Naive thymus-derived CD8-positive, alpha-beta T cell (primary cell): ENCODE data around the gene NDC80. TPM values are rescaled to one million over a fixed set of nuclear protein-coding genes. Genes with fewer than 3 reads are reported as not detected.

Source experiments
- ATAC-seq, 2 donors: fragments of 150-1000 bp; cut with Tn5 transposase in 1 of 2; sonication (Bioruptor Pico), chemical (Tn5 transposase) in 1 of 2; 1 replicate in 1 of 2; 2 replicates in 1 of 2; pipeline ENCODE4 v1.10.0; 2021; ENCODE audit warnings: mild to moderate bottlenecking in 2 of 2, moderate library complexity in 2 of 2
- POLR2A ChIA-PET: fragments of 350-600 bp; sonication (Branson Sonifier 250); formaldehyde crosslinking; loops from one replicate; lab custom pipeline; 2021; ENCODE audit warnings: antibody characterized with exemption; lab: Charles Lee
- DNase-seq, 10 donors: peaks; one replicate each; pipeline versions ENCODE4 v3.0.0 to v3.0.0-alpha.2; 2020 to 2022
- H3K27ac Mint-ChIP-seq, 10 donors: one replicate each; pipeline ENCODE4 v1.8.0; 2020 to 2022; ENCODE audit warnings: mild to moderate bottlenecking in 10 of 10, mixed read lengths in 10 of 10, moderate library complexity in 4 of 10, inconsistent platforms in 1 of 10
- H3K27me3 Mint-ChIP-seq, 5 donors: one replicate each; pipeline ENCODE4 v1.8.0; 2021 to 2022; ENCODE audit warnings: mixed read lengths in 5 of 5
- H3K36me3 Mint-ChIP-seq, 3 donors: one replicate each; pipeline ENCODE4 v1.8.0; 2020 to 2022; ENCODE audit warnings: mixed read lengths in 3 of 3, mild to moderate bottlenecking in 2 of 3, inconsistent platforms in 1 of 3
- H3K4me1 Mint-ChIP-seq, 4 donors: one replicate each; pipeline ENCODE4 v1.8.0; 2021 to 2022; ENCODE audit warnings: mixed read lengths in 4 of 4
- H3K4me3 Mint-ChIP-seq, 10 donors: one replicate each; pipeline ENCODE4 v1.8.0; 2020 to 2022; ENCODE audit warnings: mild to moderate bottlenecking in 10 of 10, mixed read lengths in 10 of 10, moderate library complexity in 6 of 10, inconsistent platforms in 1 of 10
- H3K9me3 Mint-ChIP-seq, 9 donors: one replicate each; pipeline ENCODE4 v1.8.0; 2020 to 2022; ENCODE audit warnings: mixed read lengths in 9 of 9, mild to moderate bottlenecking in 3 of 9, inconsistent platforms in 1 of 9, moderate library complexity in 1 of 9
- polyA plus RNA-seq, 3 donors: library from polyadenylated mRNA; unstranded; fragments of 300-500 nt; fragmentation: Illumina TruSeq; gene quantifications; one replicate each; pipeline ENCODE4 v1.2.3, GENCODE V29; 2021
- total RNA-seq, 8 experiments: library from RNA in 2 of 8; stranded (reverse) in 2 of 8; gene quantifications; one replicate each; pipeline ENCODE4 v1.2.3 and lab custom pipeline; 2021 to 2026

Gene NDC80
- total and polyA plus RNA-seq, 5 experiments from 2014 or later: 1.7 to 3.3 (median 2.9) TPM

DNA sequence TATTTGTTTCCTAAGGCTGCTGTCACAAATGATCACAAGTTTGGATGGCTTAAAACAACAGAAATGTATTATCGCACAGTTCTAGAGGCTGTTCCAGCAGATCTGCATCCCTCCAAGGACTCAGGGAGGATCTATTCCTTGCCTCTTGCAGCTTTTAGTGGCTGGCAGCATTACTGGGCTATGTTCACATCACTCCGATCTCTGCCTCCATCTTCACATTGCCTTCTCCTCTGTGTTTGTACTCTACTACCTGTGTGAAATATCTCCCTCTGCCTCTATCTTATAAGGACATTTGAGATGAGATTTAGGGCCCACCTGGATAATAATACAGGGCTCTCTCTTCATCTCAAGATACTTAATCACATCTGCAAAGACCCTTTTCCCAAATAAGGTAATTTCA is 18.9 kb downstream of the NDC80 start:
- ATAC-seq (peak; percentile 33 to 48), DNase-seq (peak in 1 of 10 donors; percentile 15)
- POLR2A ChIA-PET: interaction anchor here (1.2 to 9.9 kb wide), 9 partner anchors 15 to 1777 kb away, joined by 3 to 111 read pairs (median 5); partner anchors contain the start of genes METTL4, NDC80 and SMCHD1
- Mint-ChIP-seq H3K4me3 (peak overlapping the region; percentile 63 to 89 (median 77)), H3K36me3 (no peaks in the 10 kb centered on the region), H3K27ac (peak overlapping the region; percentile 51 to 99 (median 94)), H3K27me3 (no peaks in the 10 kb centered on the region), H3K9me3 (no peaks in the 10 kb centered on the region), H3K4me1 (peaks cover 17 to 61% (median 51%) of the 10 kb centered on the region in 4 donors)

DNA sequence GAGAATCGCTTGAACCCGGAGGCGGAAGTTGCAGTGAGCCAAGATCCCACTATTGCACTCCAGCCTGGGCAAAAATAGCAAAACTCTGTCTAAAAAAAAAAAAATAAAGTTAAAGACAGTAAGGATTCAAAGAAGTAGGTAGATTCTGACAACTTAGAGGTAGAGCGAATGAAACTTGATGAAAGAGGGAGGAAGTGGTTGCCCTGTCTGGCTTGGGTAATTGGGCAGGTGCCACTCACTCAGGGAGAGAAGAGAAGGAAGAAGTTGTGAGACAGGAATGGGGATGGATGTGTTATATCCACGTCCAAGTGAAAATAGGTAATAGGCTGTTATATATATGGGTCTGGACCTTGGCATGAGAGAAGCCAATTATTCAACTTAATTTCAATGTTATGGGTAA is 26.3 kb downstream of the NDC80 start:
- peak overlapping the region in 8 of 10 donors; percentile 0 to 55 (median 42) for H3K4me3 Mint-ChIP-seq
- peaks cover 0 to 4% (median 4%) of the 10 kb centered on the region in 3 donors for H3K36me3 Mint-ChIP-seq
- ATAC-seq: peak; percentile 92 to 93
- POLR2A ChIA-PET: interaction anchor here (1.0 to 1.7 kb wide), 2 partner anchors 9 to 58 kb away, joined by 5 to 9 read pairs; partner anchors contain the start of gene SMCHD1
- H3K27ac Mint-ChIP-seq: peak overlapping the region; percentile 16 to 89 (median 74)
- peaks cover 16 to 51% (median 44%) of the 10 kb centered on the region in 4 donors for H3K4me1 Mint-ChIP-seq
- no peaks in the 10 kb centered on the region for H3K27me3 Mint-ChIP-seq
- peak in 7 of 10 donors; percentile 1 to 58 (median 23) for DNase-seq
- peaks cover 0 to 8% (median 0%) of the 10 kb centered on the region in 9 donors for H3K9me3 Mint-ChIP-seq

DNA sequence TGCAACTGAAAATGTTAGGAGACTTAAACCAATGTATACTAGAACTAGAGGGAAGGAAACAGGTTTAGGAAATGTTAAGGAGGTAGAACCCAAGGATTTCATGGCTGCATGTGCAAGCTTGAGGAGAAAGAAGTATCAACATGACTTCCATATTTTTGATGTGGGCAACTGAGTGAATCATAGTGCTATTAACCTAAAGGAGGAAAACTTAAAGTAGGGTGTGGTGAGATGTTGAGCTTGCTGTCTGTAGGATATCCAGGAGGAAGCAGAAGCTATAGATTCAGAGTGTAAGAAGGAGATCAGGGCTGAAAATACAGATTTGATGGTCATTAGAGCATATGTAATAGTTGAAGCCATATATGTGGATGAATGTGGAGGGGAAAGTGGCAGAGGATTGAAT is 31.5 kb downstream of the NDC80 start:
- H3K9me3 Mint-ChIP-seq: peaks cover 0 to 1% (median 0%) of the 10 kb centered on the region in 9 donors
- peak overlapping the region in 1 of 10 donors; percentile 18 for H3K4me3 Mint-ChIP-seq
- POLR2A ChIA-PET: interaction anchor here (0.5 to 4.9 kb wide), 4 partner anchors 9 to 53 kb away, joined by 3 to 62 read pairs (median 8); partner anchors contain the start of gene SMCHD1
- peak overlapping the region in 7 of 10 donors; percentile 0 to 89 (median 16) for H3K27ac Mint-ChIP-seq
- DNase-seq (no peak), ATAC-seq (no peak)
- no peaks in the 10 kb centered on the region for H3K27me3 Mint-ChIP-seq
- no peaks in the 10 kb centered on the region for H3K36me3 Mint-ChIP-seq
- H3K4me1 Mint-ChIP-seq: peaks cover 17 to 47% (median 42%) of the 10 kb centered on the region in 4 donors

DNA sequence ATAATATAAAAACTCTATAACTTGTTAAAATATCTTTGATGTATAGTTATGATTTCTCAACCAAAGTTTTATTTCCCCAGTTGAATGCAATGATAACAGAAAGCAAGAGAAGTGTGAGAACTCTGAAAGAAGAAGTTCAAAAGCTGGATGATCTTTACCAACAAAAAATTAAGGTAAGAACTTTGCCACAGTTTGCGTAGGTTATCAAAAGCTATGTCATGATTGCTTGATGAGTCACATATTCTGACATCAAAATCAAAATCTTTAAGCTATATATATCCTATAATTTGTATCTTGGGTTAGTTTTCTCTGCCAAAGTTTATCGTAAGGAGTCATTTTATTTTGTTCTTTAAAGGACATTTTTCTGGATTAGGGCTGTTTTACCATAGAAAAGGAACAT is 35.0 kb downstream of the NDC80 start:
- peak overlapping the region; percentile 8 to 80 (median 68) for H3K4me3 Mint-ChIP-seq
- H3K9me3 Mint-ChIP-seq: no peaks in the 10 kb centered on the region
- H3K27me3 Mint-ChIP-seq: no peaks in the 10 kb centered on the region
- H3K27ac Mint-ChIP-seq: peak overlapping the region in 9 of 10 donors; percentile 75 to 94 (median 89)
- H3K36me3 Mint-ChIP-seq: no peaks in the 10 kb centered on the region
- DNase-seq (peak in 4 of 10 donors; percentile 19 to 53 (median 36)), ATAC-seq (peak; percentile 51 to 75)
- H3K4me1 Mint-ChIP-seq: peaks cover 15 to 55% (median 42%) of the 10 kb centered on the region in 4 donors
- POLR2A ChIA-PET: interaction anchor here (0.6 to 6.5 kb wide), 9 partner anchors 13 to 642 kb away, joined by 3 to 105 read pairs (median 3); partner anchors contain the start of genes METTL4, NDC80 and SMCHD1

DNA sequence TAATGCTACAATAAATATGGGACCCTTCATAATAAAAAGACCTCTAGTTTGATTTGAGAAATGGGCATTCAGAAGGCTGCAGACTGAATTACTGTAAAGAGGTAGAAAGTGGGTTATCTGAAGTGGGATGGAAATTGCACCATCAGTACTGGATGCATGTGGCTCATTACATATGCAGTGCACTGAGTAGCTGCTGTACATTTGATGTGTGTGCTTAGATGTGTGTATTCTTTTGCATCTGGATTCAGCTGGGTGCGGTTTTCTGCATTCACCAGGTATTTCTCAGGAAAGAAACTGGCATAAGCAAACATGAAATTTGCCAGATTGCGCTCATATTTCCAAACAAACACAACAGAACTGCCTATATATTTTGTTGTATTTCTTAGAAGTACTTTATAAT is 38.2 kb downstream of the NDC80 start:
- Mint-ChIP-seq H3K36me3 (peaks cover 0 to 6% (median 0%) of the 10 kb centered on the region in 3 donors), H3K27me3 (no peaks in the 10 kb centered on the region), H3K4me3 (no peak overlapping the region), H3K4me1 (peaks cover 7 to 36% (median 28%) of the 10 kb centered on the region in 4 donors), H3K27ac (peak overlapping the region in 4 of 10 donors; percentile 7 to 68 (median 37)), H3K9me3 (no peaks in the 10 kb centered on the region)
- POLR2A ChIA-PET: interaction anchor here (1.2 to 6.5 kb wide), 3 partner anchors 21 to 46 kb away, joined by 3 to 105 read pairs (median 8); partner anchors contain the start of gene SMCHD1
- DNase-seq (no peak), ATAC-seq (no peak)

DNA sequence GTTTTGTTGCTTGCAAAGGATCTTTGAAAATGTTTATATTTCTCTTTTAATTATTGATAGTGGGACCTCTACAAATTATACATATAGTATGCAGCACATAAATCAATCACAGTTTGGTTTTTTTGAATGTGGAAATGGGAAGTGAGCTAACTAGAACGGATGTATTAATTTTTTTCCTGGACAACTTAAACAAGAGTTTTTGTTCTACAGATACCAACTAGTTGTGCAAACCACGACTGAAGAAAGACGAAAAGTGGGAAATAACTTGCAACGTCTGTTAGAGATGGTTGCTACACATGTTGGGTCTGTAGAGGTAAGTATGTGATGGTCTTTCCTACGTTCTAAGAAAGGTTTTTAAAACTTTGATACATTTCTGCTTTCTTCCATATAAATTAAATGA is 39.2 kb downstream of the NDC80 start:
- no peak overlapping the region for H3K4me3 Mint-ChIP-seq
- POLR2A ChIA-PET: interaction anchor here (1.0 to 1.2 kb wide), 3 partner anchors 9 to 40 kb away, joined by 3 read pairs; no protein-coding TSS in a partner anchor
- DNase-seq: no peak
- H3K4me1 Mint-ChIP-seq: peaks cover 3 to 27% (median 20%) of the 10 kb centered on the region in 4 donors
- no peak for ATAC-seq
- H3K27me3 Mint-ChIP-seq: no peaks in the 10 kb centered on the region
- peaks cover 0 to 6% (median 0%) of the 10 kb centered on the region in 9 donors for H3K9me3 Mint-ChIP-seq
- no peak overlapping the region for H3K27ac Mint-ChIP-seq
- H3K36me3 Mint-ChIP-seq: peaks cover 0 to 11% (median 0%) of the 10 kb centered on the region in 3 donors

DNA sequence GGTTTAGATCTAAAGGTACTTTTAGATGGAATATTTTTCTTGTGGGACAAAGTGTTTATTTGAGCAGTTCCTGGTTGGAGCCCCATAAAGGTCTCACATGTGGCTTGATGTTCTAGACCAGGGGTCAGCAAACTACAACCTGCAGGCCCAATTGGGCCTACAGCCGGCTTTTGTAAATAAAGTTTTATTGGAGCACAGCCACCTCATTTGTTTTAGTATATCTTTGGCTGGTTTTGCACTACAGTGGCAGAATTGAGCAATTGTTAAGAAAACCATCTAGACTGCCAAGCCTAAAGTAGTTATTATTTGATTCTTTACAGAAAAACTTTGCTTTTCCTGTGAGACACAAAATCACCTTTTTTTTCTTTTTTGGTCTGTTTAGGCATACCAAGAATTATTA is 41.6 kb downstream of the NDC80 start:
- ATAC-seq (no peak), DNase-seq (no peak)
- H3K27ac Mint-ChIP-seq: no peak overlapping the region
- H3K4me3 Mint-ChIP-seq: no peak overlapping the region
- peaks cover 0 to 11% (median 0%) of the 10 kb centered on the region in 3 donors for H3K36me3 Mint-ChIP-seq
- POLR2A ChIA-PET: interaction anchor here (0.9 to 2.6 kb wide), 4 partner anchors 13 to 43 kb away, joined by 3 to 9 read pairs (median 4); partner anchors contain the start of gene SMCHD1
- no peaks in the 10 kb centered on the region for H3K27me3 Mint-ChIP-seq
- H3K9me3 Mint-ChIP-seq: peaks cover 0 to 6% (median 0%) of the 10 kb centered on the region in 9 donors
- peaks cover 2 to 15% (median 10%) of the 10 kb centered on the region in 4 donors for H3K4me1 Mint-ChIP-seq

DNA sequence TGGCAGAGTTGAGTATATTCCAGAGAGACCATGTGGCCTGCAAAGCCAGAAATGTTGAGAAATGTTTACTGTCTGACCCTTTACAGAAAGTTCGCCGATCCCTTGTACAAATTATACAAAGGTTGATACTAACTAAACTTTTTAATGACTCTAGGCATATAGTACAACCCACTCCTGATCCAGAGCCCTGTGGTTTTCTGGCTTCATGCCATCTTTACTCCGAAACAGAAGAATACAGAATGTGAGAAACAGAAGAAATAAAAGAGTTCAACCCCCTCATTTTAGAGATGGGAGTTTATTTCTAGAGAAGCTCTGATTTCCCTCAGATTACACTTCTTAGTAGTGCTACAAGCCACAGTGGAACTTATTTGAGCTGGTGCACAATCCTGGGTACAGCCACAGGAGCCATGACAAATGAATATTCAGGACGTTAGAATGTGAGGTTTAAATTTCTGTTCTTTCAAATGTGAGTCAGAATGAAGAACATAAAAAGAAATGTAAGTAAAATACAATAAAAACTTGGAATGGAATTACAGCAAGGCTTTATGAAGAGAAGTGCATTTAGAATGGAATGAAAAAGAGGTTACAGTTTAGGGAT is 46.1 kb downstream of the NDC80 start:
- POLR2A ChIA-PET: interaction anchor here (1.4 kb wide), 1 partner anchor 19 kb away, joined by 6 read pairs; no protein-coding TSS in a partner anchor
- DNase-seq: no peak
- no peaks in the 10 kb centered on the region for H3K27me3 Mint-ChIP-seq
- H3K36me3 Mint-ChIP-seq: peaks cover 0 to 8% (median 0%) of the 10 kb centered on the region in 3 donors
- H3K9me3 Mint-ChIP-seq: peaks cover 0 to 6% (median 0%) of the 10 kb centered on the region in 9 donors
- peaks cover 0 to 2% (median under 1%) of the 10 kb centered on the region in 4 donors for H3K4me1 Mint-ChIP-seq
- H3K27ac Mint-ChIP-seq: peak overlapping the region in 2 of 10 donors; percentile 13 to 50
- H3K4me3 Mint-ChIP-seq: no peak overlapping the region
- ATAC-seq: no peak

DNA sequence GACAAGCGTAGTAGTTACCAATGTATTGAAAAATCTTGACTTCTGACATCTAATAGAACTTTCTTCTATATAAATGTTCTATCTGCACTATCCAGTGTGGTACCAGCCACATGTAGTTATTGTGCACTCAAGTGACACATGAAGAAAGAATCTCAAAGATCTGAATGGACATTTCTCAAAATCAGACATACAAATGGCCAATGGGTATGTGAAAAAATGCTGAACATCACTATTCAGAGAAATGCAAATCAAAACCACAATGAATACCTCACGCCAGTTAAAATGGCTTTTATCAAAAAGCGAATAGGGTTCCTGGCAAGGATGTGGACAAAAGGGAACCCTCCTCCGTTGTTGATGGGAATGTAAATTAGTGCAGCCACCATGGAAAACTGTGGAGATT is 46.7 kb downstream of the NDC80 start:
- no peak for DNase-seq
- Mint-ChIP-seq H3K9me3 (peaks cover 0 to 6% (median 0%) of the 10 kb centered on the region in 9 donors), H3K27ac (no peak overlapping the region), H3K36me3 (peaks cover 0 to 8% (median 0%) of the 10 kb centered on the region in 3 donors), H3K4me3 (no peak overlapping the region), H3K4me1 (peaks cover 0 to 2% (median under 1%) of the 10 kb centered on the region in 4 donors), H3K27me3 (no peaks in the 10 kb centered on the region)
- no peak for ATAC-seq
- POLR2A ChIA-PET: interaction anchor here (1.4 kb wide), 1 partner anchor 19 kb away, joined by 6 read pairs; no protein-coding TSS in a partner anchor

DNA sequence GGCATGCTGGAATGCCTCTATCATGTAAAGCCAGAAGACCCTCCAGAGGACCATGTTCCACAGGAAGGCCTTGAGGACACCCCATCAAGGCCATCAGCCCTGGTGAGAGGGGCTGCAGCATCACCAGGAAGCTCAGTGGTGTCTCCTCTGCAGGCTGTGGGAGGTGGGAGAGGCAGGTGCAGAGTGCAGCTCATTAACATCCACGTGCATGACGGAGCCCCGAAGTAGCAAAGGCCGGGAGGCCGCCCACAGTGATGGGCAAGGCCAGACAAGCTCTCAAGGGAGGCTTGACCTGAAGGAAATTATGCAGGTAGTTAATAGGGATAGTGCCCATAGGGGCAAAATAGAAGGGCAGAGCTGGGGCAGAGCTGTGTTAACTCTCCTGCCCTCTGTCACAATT is 53.9 kb downstream of the NDC80 start:
- peaks cover 5 to 13% (median 9%) of the 10 kb centered on the region in 4 donors for H3K4me1 Mint-ChIP-seq
- ATAC-seq (no peak), DNase-seq (no peak)
- POLR2A ChIA-PET: interaction anchor here (1.2 to 4.9 kb wide), 4 partner anchors 8 to 20 kb away, joined by 3 to 28 read pairs (median 8); no protein-coding TSS in a partner anchor
- peaks cover 0 to 1% (median 0%) of the 10 kb centered on the region in 3 donors for H3K36me3 Mint-ChIP-seq
- peak overlapping the region in 3 of 10 donors; percentile 40 to 80 (median 58) for H3K27ac Mint-ChIP-seq
- no peaks in the 10 kb centered on the region for H3K27me3 Mint-ChIP-seq
- no peak overlapping the region for H3K4me3 Mint-ChIP-seq
- H3K9me3 Mint-ChIP-seq: no peaks in the 10 kb centered on the region

DNA sequence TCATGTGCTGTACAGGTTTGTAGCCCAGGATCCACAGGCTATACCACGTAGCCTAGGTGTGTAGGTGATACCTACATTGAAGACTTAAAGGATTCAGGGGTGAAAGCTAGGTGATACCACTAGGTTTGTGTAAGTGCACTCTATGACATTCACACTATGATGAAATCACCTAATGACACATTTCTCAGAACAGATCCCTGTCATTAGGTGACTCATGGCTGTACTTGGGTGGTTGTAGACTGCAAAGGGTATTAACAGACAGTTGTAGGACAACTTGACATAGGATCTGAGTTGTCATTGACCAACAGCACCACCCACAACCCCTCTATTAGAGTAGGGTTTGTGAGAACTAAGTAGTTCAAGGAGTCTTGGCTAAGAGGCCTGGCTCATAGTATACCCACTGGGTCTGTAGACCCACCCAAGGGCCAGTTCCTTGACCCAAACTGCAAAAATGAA is 56.5 kb downstream of the NDC80 start:
- Mint-ChIP-seq H3K4me3 (no peak overlapping the region), H3K36me3 (peaks cover 0 to 1% (median 0%) of the 10 kb centered on the region in 3 donors), H3K27ac (peak overlapping the region in 2 of 10 donors; percentile 20 to 50), H3K27me3 (no peaks in the 10 kb centered on the region), H3K9me3 (peaks cover 0 to 16% (median 0%) of the 10 kb centered on the region in 9 donors), H3K4me1 (peaks cover 9 to 23% (median 19%) of the 10 kb centered on the region in 4 donors)
- no peak for ATAC-seq
- POLR2A ChIA-PET: interaction anchor here (0.7 to 4.9 kb wide), 2 partner anchors 8 to 17 kb away, joined by 3 to 28 read pairs; no protein-coding TSS in a partner anchor
- no peak for DNase-seq

DNA sequence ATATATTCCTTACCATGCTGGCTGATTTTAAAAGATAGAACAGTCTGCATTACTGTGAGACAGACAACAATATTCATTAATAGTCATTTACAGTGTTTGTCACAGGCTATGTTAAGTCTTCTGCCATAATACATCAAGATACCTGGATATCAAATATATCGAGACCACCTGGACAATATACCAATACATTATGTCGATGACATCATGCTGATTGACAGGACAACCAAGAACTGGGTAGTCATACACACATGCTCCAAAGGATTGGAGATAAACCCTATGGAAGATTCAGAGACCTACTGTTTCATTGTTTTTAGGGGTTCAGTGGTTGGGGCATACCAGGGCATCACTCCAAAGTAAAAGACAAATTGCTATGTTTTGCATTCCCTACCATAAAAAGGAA is 57.6 kb downstream of the NDC80 start:
- Mint-ChIP-seq H3K27me3 (no peaks in the 10 kb centered on the region), H3K4me3 (no peak overlapping the region), H3K4me1 (peaks cover 12 to 34% (median 30%) of the 10 kb centered on the region in 4 donors), H3K36me3 (peaks cover 0 to 1% (median 0%) of the 10 kb centered on the region in 3 donors), H3K9me3 (peaks cover 0 to 25% (median 2%) of the 10 kb centered on the region in 9 donors), H3K27ac (peak overlapping the region in 2 of 10 donors; percentile 7 to 45)
- ATAC-seq (no peak), DNase-seq (no peak)
- POLR2A ChIA-PET: interaction anchor here (0.5 kb wide), 1 partner anchor 23 kb away, joined by 3 read pairs; no protein-coding TSS in a partner anchor
